ENCODE data around the gene SETBP1. TPM values are rescaled to one million over a fixed set of nuclear protein-coding genes. Genes with fewer than 3 reads are reported as not detected.

SETBP1 gene
- total RNA-seq, 1 donor from 2014 or later, result 12.4 TPM

DNA sequence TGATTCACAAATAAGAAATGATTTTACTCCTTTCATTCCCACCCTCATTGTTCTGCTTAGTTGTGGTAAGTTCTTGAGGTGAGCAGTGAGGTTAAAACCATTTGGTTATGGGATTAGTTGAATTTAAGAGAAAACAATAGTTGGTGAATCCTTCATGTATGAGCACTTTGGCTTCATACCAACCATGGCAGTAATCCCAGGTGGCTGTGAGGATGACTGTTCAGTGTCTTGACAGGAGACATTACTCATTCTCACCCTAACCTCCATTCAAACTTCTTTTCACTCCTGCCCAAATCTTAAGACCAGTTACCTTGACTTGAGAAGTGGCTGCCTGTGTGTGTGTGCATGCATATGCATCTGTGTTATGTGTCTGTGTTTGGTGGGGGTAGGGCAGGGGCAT lies 143.1 kb downstream of the SETBP1 start:
- Histone ChIP-seq H3K27ac (ENCODE audit: low read depth, low read length) (no peak overlapping the region), H3K9ac (ENCODE audit: low read length) (no peak overlapping the region), H3K36me3 (ENCODE audit: insufficient read depth, low read length) (no peaks in the 10 kb centered on the region), H3K4me2 (ENCODE audit: low read length) (no peak overlapping the region), H4K20me1 (ENCODE audit: insufficient read depth, low read length) (no peaks in the 10 kb centered on the region), H3K9me3 (ENCODE audit: insufficient read depth, low read depth, low read length) (no peaks in the 10 kb centered on the region), H3K4me1 (ENCODE audit: insufficient read depth, low read length) (peaks cover 26% of the 10 kb centered on the region), H3K79me2 (ENCODE audit: insufficient read depth, low read length) (no peaks in the 10 kb centered on the region), H3K4me3 (ENCODE audit: insufficient read depth, low read depth, low read length) (no peak overlapping the region), H2AFZ (ENCODE audit: low read depth, low read length) (no peak overlapping the region), H3K27me3 (ENCODE audit: insufficient read depth, low read length) (no peaks in the 10 kb centered on the region)
- TF ChIP-seq, protein P1, sequence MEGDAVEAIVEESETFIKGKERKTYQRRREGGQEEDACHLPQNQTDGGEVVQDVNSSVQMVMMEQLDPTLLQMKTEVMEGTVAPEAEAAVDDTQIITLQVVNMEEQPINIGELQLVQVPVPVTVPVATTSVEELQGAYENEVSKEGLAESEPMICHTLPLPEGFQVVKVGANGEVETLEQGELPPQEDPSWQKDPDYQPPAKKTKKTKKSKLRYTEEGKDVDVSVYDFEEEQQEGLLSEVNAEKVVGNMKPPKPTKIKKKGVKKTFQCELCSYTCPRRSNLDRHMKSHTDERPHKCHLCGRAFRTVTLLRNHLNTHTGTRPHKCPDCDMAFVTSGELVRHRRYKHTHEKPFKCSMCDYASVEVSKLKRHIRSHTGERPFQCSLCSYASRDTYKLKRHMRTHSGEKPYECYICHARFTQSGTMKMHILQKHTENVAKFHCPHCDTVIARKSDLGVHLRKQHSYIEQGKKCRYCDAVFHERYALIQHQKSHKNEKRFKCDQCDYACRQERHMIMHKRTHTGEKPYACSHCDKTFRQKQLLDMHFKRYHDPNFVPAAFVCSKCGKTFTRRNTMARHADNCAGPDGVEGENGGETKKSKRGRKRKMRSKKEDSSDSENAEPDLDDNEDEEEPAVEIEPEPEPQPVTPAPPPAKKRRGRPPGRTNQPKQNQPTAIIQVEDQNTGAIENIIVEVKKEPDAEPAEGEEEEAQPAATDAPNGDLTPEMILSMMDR (IDR thresholded peaks at IDR 0.05; ENCODE audit: insufficient read depth, low read depth, low read length), result no peak
- TF ChIP-seq EZH2 (IDR thresholded peaks at IDR 0.05; ENCODE audit: insufficient read depth, low read length), result no peak
- no peak overlapping the region for H3K4me3 Mint-ChIP-seq (ENCODE audit: unreplicated experiment)
- FAIRE-seq (peak; percentile 60), DNase-seq (ENCODE audit: low read depth) (peak; percentile 88)
- no peak overlapping the region for H3K27ac Mint-ChIP-seq (ENCODE audit: unreplicated experiment)
- peaks cover 26% of the 10 kb centered on the region for H3K4me1 Mint-ChIP-seq (ENCODE audit: low read depth, unreplicated experiment)
- peaks cover 4% of the 10 kb centered on the region for H3K36me3 Mint-ChIP-seq (ENCODE audit: low read depth, unreplicated experiment)
- no peaks in the 10 kb centered on the region for H3K27me3 Mint-ChIP-seq (ENCODE audit: low read depth, unreplicated experiment)
- H3K9me3 Mint-ChIP-seq (ENCODE audit: unreplicated experiment), result no peaks in the 10 kb centered on the region

DNA sequence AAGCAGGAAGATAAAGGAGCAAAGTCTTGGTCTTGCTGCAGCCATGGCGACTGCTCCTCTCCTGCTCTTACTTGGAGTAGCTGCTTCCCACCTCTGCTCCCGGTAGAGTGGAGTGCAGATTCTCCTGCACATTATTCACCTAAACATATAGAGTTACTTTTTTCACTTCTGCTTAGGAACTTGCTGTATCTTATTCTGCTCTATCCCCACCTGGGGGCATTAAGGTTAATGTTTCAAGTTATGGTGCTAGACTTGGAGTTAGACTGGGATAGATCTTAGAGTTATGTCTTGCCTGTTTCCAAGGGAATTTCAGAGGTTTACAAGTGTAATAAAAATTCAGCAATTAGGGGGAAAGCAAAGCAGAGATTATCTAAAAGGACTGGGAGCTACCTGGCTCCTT lies 144.2 kb downstream of the SETBP1 start:
- Histone ChIP-seq H3K27ac (ENCODE audit: low read depth, low read length) (no peak overlapping the region), H3K9ac (ENCODE audit: low read length) (no peak overlapping the region), H3K36me3 (ENCODE audit: insufficient read depth, low read length) (no peaks in the 10 kb centered on the region), H3K4me1 (ENCODE audit: insufficient read depth, low read length) (peaks cover 26% of the 10 kb centered on the region), H3K4me3 (ENCODE audit: insufficient read depth, low read depth, low read length) (no peak overlapping the region), H3K4me2 (ENCODE audit: low read length) (no peak overlapping the region), H3K27me3 (ENCODE audit: insufficient read depth, low read length) (no peaks in the 10 kb centered on the region), H2AFZ (ENCODE audit: low read depth, low read length) (no peak overlapping the region), H4K20me1 (ENCODE audit: insufficient read depth, low read length) (no peaks in the 10 kb centered on the region), H3K79me2 (ENCODE audit: insufficient read depth, low read length) (no peaks in the 10 kb centered on the region), H3K9me3 (ENCODE audit: insufficient read depth, low read depth, low read length) (no peaks in the 10 kb centered on the region)
- H3K36me3 Mint-ChIP-seq (ENCODE audit: low read depth, unreplicated experiment), result peaks cover 4% of the 10 kb centered on the region
- FAIRE-seq, result no peak
- H3K9me3 Mint-ChIP-seq (ENCODE audit: unreplicated experiment), result no peaks in the 10 kb centered on the region
- H3K4me1 Mint-ChIP-seq (ENCODE audit: low read depth, unreplicated experiment), result peaks cover 28% of the 10 kb centered on the region
- DNase-seq (ENCODE audit: low read depth), result no peak
- no peaks in the 10 kb centered on the region for H3K27me3 Mint-ChIP-seq (ENCODE audit: low read depth, unreplicated experiment)
- no peak for TF ChIP-seq EZH2 (IDR thresholded peaks at IDR 0.05; ENCODE audit: insufficient read depth, low read length)
- TF ChIP-seq, protein P1 (IDR thresholded peaks at IDR 0.05; ENCODE audit: insufficient read depth, low read depth, low read length), result no peak
- H3K4me3 Mint-ChIP-seq (ENCODE audit: unreplicated experiment), result no peak overlapping the region
- no peak overlapping the region for H3K27ac Mint-ChIP-seq (ENCODE audit: unreplicated experiment)

DNA sequence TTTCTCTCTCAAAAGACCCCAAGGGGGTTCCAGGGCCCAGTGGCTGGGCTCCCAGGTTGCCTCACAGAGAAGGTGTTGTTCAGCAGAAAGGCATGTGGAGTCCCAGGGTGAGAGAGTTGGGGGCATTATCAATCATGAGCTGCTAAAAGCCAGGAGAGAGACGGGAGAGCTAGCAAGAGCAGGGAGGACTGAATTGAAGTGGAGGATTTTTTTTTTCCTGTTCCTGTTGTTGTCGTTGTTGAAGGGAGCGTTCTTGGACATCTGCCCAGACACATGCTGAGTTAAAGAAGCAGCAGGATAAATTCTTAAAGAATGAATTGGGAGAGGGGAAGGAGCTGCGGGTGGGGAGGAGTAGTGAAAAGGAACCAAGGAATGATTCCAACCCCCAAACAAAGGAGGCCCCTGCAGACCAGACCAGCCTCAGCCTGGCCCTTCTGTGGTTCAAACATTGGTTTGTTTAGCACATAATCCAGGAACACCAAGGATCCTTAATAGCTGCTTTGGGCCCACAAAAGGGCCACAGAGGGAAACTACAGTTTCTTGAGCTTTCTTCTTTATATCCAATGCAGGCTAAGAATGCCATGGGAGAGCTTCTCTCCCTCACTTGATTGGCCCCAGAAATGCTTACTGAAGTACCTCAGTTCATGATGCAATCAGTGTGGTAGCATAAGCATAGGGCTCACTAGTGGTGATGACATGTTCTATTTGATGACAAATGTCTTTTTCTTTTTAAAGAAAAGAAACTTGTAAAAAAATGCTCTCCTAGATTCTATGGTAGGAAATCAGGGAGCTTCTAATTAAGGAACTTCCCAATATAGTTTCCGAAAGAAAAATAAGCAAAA lies 146.0 kb downstream of the SETBP1 start:
- Histone ChIP-seq H2AFZ (ENCODE audit: low read depth, low read length) (peak overlapping the region; percentile 50), H3K9me3 (ENCODE audit: insufficient read depth, low read depth, low read length) (no peaks in the 10 kb centered on the region), H3K9ac (ENCODE audit: low read length) (peak overlapping the region; percentile 22), H3K36me3 (ENCODE audit: insufficient read depth, low read length) (no peaks in the 10 kb centered on the region), H4K20me1 (ENCODE audit: insufficient read depth, low read length) (no peaks in the 10 kb centered on the region), H3K4me3 (ENCODE audit: insufficient read depth, low read depth, low read length) (no peak overlapping the region), H3K4me1 (ENCODE audit: insufficient read depth, low read length) (peaks cover 26% of the 10 kb centered on the region), H3K4me2 (ENCODE audit: low read length) (peak overlapping the region; percentile 52), H3K27me3 (ENCODE audit: insufficient read depth, low read length) (no peaks in the 10 kb centered on the region), H3K79me2 (ENCODE audit: insufficient read depth, low read length) (no peaks in the 10 kb centered on the region), H3K27ac (ENCODE audit: low read depth, low read length) (peak overlapping the region; percentile 41)
- TF ChIP-seq, protein P1 (IDR thresholded peaks at IDR 0.05; ENCODE audit: insufficient read depth, low read depth, low read length), result no peak
- TF ChIP-seq EZH2 (IDR thresholded peaks at IDR 0.05; ENCODE audit: insufficient read depth, low read length), result no peak
- Mint-ChIP-seq H3K27ac (ENCODE audit: unreplicated experiment) (peak overlapping the region; percentile 78), H3K4me3 (ENCODE audit: unreplicated experiment) (peak overlapping the region; percentile 56), H3K27me3 (ENCODE audit: low read depth, unreplicated experiment) (no peaks in the 10 kb centered on the region), H3K36me3 (ENCODE audit: low read depth, unreplicated experiment) (no peaks in the 10 kb centered on the region), H3K4me1 (ENCODE audit: low read depth, unreplicated experiment) (peaks cover 35% of the 10 kb centered on the region), H3K9me3 (ENCODE audit: unreplicated experiment) (no peaks in the 10 kb centered on the region)
- peak; percentile 97 for DNase-seq (ENCODE audit: low read depth)
- FAIRE-seq, result peak; percentile 55

All from astrocyte (in vitro differentiated cells and primary cell).